ENCODE results near the gene PSMD1.
A peak's percentile ranks its signal among the peaks of the same experiment; 100 is the strongest.
"Not testable (repeated sequence)": the region's sequence is repeated elsewhere in the genome, so short reads cannot be mapped to it uniquely, and the experiment has no call there.

The PSMD1 gene

DNA sequence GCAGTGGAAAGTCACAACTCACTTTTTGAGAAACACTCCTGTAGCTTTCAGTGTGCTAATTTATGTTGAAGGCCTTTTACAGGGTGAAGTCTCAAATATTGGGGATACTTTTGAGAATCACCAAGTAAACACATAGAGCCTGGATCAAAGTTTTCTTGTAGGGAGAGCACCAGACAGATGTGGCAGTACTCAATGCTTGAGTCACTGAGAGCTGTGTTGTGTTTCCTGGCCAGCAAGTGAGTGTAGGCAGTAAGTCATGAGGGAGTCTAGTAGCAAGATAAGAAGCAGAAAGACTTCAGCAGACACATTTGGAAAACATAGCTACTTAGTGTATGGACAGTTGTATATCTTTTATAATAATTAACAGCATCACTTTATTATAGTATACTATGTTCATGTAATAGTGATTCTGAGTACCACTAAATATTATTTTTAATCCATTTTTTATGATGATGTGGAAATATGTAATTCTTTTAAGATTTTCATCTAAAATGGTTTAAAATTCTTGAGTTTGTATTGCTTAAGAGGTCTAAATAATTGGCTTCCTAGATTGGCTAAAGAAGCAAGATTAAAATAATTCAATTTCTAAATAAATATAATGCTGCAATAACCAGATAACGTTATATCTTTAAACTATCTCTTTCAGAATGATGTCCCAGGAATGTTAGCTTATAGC, 12.8 kb downstream of the PSMD1 start:
- TF ChIP-seq, protein P1, sequence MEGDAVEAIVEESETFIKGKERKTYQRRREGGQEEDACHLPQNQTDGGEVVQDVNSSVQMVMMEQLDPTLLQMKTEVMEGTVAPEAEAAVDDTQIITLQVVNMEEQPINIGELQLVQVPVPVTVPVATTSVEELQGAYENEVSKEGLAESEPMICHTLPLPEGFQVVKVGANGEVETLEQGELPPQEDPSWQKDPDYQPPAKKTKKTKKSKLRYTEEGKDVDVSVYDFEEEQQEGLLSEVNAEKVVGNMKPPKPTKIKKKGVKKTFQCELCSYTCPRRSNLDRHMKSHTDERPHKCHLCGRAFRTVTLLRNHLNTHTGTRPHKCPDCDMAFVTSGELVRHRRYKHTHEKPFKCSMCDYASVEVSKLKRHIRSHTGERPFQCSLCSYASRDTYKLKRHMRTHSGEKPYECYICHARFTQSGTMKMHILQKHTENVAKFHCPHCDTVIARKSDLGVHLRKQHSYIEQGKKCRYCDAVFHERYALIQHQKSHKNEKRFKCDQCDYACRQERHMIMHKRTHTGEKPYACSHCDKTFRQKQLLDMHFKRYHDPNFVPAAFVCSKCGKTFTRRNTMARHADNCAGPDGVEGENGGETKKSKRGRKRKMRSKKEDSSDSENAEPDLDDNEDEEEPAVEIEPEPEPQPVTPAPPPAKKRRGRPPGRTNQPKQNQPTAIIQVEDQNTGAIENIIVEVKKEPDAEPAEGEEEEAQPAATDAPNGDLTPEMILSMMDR (IDR thresholded peaks at IDR 0.05; ENCODE audit: low read depth, low read length, missing control alignments): no peak
- DNase-seq (ENCODE audit: extremely low read depth, low read depth): no peak
- H3K4me3 ChIP-seq (replicated peaks; ENCODE audit: low read depth, low read length): no peak overlapping the region

DNA sequence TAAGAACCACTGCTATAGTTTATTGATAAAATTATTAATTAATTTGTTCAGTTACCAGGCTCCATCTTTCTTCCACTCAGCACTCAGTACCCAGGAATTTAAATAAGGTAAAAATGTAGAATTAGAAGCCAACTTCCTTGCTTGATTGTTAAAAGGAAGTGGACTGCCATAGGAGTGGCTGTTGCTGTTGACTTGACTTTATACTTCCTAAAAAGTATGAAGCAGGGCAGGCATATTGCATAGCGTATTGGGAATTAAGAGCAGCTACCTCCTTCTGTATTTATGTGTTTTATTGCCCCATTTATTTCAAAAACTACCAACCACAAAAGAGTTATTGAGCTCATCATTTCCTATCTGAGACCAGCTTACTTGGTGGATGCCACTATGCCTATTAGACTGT, 27.9 kb downstream of the PSMD1 start:
- no peak overlapping the region for H3K4me3 ChIP-seq (replicated peaks; ENCODE audit: low read depth, low read length)
- no peak for DNase-seq (ENCODE audit: extremely low read depth, low read depth)
- TF ChIP-seq, protein P1 (IDR thresholded peaks at IDR 0.05; ENCODE audit: low read depth, low read length, missing control alignments): no peak

DNA sequence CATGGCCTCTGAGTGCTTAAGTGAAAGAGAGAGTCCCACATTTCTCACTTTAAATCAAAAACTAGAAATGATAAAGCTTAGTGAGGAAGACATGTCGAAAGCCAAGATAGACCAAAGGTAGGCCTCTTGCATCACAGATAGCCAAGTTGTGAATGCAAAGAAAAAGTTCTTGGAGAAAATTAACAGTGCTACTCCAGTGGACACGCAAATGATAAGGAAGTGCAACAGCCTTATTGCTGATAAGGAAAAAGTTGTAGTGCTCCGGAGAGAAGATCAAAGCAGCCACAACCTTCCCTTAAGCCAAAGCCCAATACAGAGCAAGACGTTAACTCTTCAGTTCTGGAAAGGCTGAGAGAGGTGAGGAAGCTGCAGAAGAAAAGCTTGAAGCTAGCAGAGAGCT, 32.1 kb downstream of the PSMD1 start:
- no peak for DNase-seq (ENCODE audit: extremely low read depth, low read depth)
- TF ChIP-seq, protein P1 (IDR thresholded peaks at IDR 0.05; ENCODE audit: low read depth, low read length, missing control alignments): no peak
- H3K4me3 ChIP-seq (replicated peaks; ENCODE audit: low read depth, low read length): no peak overlapping the region

DNA sequence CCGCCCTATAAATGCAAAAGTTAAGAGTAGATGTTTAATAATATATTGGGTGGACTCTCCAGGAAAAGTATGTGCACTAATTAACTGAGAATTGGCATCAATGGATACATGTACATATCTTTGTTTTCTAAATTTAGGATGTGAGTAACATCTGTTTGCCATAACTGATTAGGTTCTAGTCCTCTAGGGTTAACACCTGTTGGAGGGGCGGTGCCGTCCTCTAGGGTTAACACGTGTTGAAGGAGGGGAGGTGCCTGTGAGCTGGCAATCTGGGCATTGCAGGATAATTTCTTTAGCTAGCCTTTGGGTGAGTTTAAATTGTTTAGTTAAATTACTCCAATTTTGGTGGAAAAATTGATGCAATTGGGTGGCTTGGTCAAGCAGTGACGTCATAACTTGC, 37.3 kb downstream of the PSMD1 start:
- DNase-seq (ENCODE audit: extremely low read depth, low read depth): no peak
- no peak overlapping the region for H3K4me3 ChIP-seq (replicated peaks; ENCODE audit: low read depth, low read length)
- TF ChIP-seq, protein P1 (IDR thresholded peaks at IDR 0.05; ENCODE audit: low read depth, low read length, missing control alignments): no peak

DNA sequence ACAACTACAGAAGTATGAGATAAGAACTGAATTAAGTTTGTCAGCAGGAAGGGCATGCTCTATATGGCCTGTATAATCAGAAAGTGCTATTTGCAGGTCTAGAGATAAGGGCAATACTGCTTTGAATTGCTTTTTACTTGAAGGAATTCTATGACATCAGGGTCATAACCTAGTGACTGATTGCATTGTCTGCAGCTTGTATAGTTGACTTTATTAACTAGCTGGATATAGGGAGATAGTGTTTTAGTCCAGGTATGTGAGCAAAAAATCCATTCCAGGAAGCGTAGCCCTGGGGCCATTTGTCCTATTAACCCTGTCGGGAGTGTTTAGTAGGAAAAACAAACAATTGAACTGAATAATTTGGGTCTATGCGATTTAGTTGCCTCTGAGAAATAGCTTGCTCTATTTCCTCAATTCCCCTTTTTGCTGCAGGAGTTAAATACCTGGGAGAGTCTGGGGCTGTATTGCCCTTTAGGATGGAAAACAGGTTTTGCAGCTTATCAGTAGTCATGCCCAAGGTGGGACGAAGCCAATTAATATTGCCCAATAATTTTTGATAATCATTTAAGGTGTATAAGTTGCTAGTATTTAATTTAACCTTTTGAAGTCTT, 38.2 kb downstream of the PSMD1 start:
- DNase-seq (ENCODE audit: extremely low read depth, low read depth): no peak
- TF ChIP-seq, protein P1 (IDR thresholded peaks at IDR 0.05; ENCODE audit: low read depth, low read length, missing control alignments): no peak
- H3K4me3 ChIP-seq (replicated peaks; ENCODE audit: low read depth, low read length): no peak overlapping the region

DNA sequence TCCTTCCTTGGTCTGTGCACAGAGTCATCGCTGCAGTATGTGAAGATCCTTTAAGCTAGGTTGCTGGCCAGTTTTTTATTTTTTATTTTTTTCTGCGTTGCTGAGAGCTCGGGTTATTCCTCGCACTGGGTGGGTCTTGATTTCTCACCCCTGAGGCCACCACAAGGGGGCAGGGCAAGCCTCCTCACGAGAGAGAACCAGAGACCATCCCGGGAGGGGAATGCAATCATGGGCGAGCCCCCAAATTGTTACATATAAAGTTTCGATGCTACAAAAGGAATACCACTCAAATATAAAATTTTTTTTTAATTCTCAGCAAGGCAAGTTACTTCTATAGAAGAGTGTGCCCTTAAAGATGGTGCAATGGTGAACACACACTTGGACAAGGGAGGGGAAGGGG, 43.3 kb downstream of the PSMD1 start:
- no peak for DNase-seq (ENCODE audit: extremely low read depth, low read depth)
- TF ChIP-seq, protein P1 (IDR thresholded peaks at IDR 0.05; ENCODE audit: low read depth, low read length, missing control alignments): peak; percentile 55
- no peak overlapping the region for H3K4me3 ChIP-seq (replicated peaks; ENCODE audit: low read depth, low read length)

DNA sequence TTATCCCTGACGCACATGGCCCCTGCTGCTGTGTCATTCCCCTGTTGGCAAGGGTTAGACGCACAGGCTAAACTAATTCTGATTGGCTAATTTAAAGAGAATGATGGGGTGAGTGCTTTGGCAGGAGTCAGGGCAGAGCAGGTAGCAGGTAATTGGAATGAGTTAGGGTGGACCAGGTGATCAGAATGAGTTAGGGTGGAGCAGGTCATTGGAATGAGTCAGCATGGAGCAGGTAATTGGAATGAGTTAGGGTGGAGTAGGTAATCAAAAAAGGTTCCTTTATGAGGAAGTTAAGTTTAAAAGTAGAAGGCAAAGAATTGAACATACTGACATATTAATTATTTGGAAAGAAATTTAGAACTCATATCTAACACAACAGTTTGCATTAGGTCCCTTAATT, 43.7 kb downstream of the PSMD1 start:
- not testable (repeated sequence) for DNase-seq (ENCODE audit: extremely low read depth, low read depth); H3K4me3 ChIP-seq (replicated peaks; ENCODE audit: low read depth, low read length)

All from HFF-Myc (cell line).